Fibroblast of lung (primary cell): ENCODE data around the gene SAA1.

Experiments
- EZH2 ChIP-seq: IDR thresholded peaks from 2 replicates; pipeline ENCODE4 v1.5.1; 2012; ENCODE audit warnings: low read length, control low read depth, mild to moderate bottlenecking; ENCODE audit errors: missing control alignments
- TF ChIP-seq, protein P1 (sequence below), 2 donors: IDR thresholded peaks in 1 of 2; conservative IDR thresholded peaks in 1 of 2; 1 replicate in 1 of 2; 2 replicates in 1 of 2; pipeline ENCODE4 v1.5.1; 2011 to 2012; ENCODE audit warnings: low read length in 2 of 2, control low read depth in 1 of 2, inconsistent platforms in 1 of 2, low read depth in 1 of 2, mild to moderate bottlenecking in 1 of 2

GRCh38 chr11:18259259-18259658, 6.8 kb upstream of the SAA1 start:
- TF ChIP-seq, protein P1, sequence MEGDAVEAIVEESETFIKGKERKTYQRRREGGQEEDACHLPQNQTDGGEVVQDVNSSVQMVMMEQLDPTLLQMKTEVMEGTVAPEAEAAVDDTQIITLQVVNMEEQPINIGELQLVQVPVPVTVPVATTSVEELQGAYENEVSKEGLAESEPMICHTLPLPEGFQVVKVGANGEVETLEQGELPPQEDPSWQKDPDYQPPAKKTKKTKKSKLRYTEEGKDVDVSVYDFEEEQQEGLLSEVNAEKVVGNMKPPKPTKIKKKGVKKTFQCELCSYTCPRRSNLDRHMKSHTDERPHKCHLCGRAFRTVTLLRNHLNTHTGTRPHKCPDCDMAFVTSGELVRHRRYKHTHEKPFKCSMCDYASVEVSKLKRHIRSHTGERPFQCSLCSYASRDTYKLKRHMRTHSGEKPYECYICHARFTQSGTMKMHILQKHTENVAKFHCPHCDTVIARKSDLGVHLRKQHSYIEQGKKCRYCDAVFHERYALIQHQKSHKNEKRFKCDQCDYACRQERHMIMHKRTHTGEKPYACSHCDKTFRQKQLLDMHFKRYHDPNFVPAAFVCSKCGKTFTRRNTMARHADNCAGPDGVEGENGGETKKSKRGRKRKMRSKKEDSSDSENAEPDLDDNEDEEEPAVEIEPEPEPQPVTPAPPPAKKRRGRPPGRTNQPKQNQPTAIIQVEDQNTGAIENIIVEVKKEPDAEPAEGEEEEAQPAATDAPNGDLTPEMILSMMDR (conservative IDR thresholded peaks at IDR 0.05 in 1 of 2, IDR thresholded peaks at IDR 0.05 in 1 of 2; ENCODE audit: low read depth in 1 of 2, low read length in 2 of 2), result no peak
- TF ChIP-seq EZH2, result no peak
